H1 (cell line): ENCODE measurements around the gene SLC39A8. TPM values are rescaled to one million over a fixed set of nuclear protein-coding genes. Genes with fewer than 3 reads are reported as not detected.

Source experiments
- EZH2 ChIP-seq: fragments of 200-600 bp; sonication (generic); IDR thresholded peaks from 2 replicates; pipeline ENCODE4 v1.7.1; 2012; ENCODE audit warnings: low read depth, mild to moderate bottlenecking, moderate library complexity, low read length, inconsistent platforms; ENCODE audit not compliant: severe bottlenecking
- NRF1 ChIP-seq: IDR thresholded peaks from 2 replicates; pipeline ENCODE4 v1.6.1; 2011; ENCODE audit warnings: mild to moderate bottlenecking, low read depth, low read length, improper control_type of control experiment
- polyA plus RNA-seq, 7 experiments: library from polyadenylated mRNA; depleted of rRNA in 3 of 7; stranded (reverse) in 5 of 7; unstranded in 2 of 7; fragments of >200 nt in 5 of 7; fragments of 200-250 nt in 2 of 7; gene quantifications; 1 replicate in 5 of 7; 2 replicates in 1 of 7; 4 replicates in 1 of 7; pipeline versions ENCODE4 v1.2.1 to v1.2.3, GENCODE V29; 2011 to 2013; ENCODE audit warnings: missing spikeins in 2 of 7, mixed read lengths in 2 of 7
- total RNA-seq: library from RNA; stranded (reverse); fragmentation: NEBNext Ultra II Directional; extraction: Animal tissue kit (Norgen Biotek cat#: 25700); gene quantifications from 2 replicates; pipeline ENCODE4 v1.2.1, GENCODE V29; 2021
- TF ChIP-seq, protein P1 (sequence below): IDR thresholded peaks from 2 replicates; pipeline ENCODE4 v1.6.1; 2012; ENCODE audit warnings: low read length, inconsistent platforms

SLC39A8 gene
- total and polyA plus RNA-seq, 2 of the 8 experiments (the other 6 are each of a cell fraction or from before 2014, with no cell fraction given) = 6.4 to 38.7 TPM

- TF ChIP-seq EZH2 (no peak), NRF1 (no peak)
- TF ChIP-seq, protein P1, sequence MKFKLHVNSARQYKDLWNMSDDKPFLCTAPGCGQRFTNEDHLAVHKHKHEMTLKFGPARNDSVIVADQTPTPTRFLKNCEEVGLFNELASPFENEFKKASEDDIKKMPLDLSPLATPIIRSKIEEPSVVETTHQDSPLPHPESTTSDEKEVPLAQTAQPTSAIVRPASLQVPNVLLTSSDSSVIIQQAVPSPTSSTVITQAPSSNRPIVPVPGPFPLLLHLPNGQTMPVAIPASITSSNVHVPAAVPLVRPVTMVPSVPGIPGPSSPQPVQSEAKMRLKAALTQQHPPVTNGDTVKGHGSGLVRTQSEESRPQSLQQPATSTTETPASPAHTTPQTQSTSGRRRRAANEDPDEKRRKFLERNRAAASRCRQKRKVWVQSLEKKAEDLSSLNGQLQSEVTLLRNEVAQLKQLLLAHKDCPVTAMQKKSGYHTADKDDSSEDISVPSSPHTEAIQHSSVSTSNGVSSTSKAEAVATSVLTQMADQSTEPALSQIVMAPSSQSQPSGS = no peak
- TF ChIP-seq, all 59 proteins: peak for 0
Measured at GRCh38 chr4:102328045-102328444, 17.2 kb downstream of the SLC39A8 start (continued).
